ENCODE measurements around the gene ABHD13.

ABHD13 gene

DNA sequence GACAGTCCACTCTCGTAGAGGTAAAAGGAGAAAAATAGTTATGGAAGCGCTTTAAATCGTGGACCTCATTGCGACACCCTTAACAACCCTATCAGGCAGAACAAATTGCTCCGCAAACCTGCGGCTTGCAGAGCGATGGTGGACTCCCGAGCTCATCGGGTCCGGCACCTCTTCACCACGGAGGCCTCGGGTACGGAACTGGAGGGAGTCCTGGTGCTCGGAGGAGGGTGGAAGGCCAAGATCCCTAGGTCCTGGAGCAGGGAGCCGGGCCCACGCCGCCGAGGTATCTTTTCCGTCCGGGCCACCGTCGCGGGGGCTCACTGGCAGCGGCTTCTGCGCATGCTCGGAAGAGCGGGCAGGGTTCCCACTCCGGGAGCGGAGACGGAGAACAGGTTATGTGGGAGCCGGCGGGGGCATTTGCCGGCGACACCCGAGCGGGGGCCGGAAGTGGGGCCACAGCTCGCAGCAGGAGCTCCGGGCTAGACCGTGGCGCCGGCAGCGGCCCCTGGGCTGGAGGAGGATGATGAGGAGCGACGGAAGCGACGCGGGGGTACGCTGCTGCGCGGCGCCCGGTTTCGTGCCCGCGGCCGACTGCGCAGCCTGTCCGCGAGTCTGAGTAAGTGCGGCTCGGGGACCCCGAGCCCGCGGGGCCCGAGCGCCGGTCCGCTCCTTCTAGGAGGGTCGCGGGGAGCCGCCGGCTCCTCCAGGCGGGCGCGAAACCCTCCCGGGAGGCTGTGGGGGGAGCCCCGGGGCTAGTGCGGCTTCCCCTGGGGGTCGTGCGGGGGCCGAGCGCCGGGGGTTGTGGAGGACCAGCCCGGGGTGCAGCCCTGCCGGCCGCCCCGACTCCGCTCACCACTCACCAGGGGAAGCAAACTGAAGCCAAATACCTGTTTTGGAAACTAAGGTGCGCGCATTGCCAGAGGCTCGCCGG lies at the start of gene ABHD13:
Gene ABHD13, plus strand, starts transcription at position 349 of the 931 bp plus-strand sequence. CDS start 10,827 bp downstream, outside the sequence.
- peaks cover 73% of the 10 kb centered on the region for H3K4me1 Mint-ChIP-seq (ENCODE audit: low read depth)
- H3K4me3 Mint-ChIP-seq, result peak within 1 kb of the TSS; percentile 88
- H3K27me3 Mint-ChIP-seq, result no peaks in the 10 kb centered on the region
- no peaks in the 10 kb centered on the region for H3K9me3 Mint-ChIP-seq
- peak within 1 kb of the TSS; percentile 88 for H3K27ac Mint-ChIP-seq
- peaks cover 8% of the 10 kb centered on the region for H3K36me3 Mint-ChIP-seq (ENCODE audit: low read depth)

- Mint-ChIP-seq H3K4me3 (no peak overlapping the region), H3K36me3 (ENCODE audit: low read depth) (no peaks in the 10 kb centered on the region), H3K4me1 (ENCODE audit: low read depth) (no peaks in the 10 kb centered on the region), H3K9me3 (peaks cover 24% of the 10 kb centered on the region), H3K27me3 (peaks cover 29% of the 10 kb centered on the region), H3K27ac (no peak overlapping the region)
Measured at GRCh38 chr13:108168929-108169328, 49.3 kb upstream of the ABHD13 start.

DNA sequence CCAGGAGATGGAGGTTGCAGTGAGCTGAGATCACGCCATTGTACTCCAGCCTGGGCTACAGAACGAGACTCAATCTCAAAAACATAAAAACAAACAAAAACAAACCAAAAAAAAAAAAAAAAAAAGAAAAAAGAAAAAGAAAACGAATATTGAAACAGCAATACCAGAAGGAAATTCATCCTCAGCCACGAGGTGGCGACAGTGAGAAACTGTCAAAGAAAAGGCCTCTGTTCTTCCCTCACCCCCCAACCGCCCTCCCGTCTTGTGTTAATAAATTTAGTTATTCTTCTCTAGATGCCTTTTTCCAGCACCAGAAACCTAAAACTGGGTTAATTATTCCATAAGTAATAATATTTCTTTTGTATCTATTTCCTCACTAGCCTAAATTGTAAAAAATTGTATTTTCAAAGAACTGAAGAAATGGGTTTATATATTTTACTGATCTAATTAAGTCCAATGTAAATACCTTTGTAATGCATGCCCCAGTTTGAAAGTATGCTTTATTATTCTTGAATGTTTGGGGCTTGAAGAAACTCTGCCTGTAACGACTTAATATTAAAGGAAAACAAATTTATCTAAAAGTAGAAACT lies 41.4 kb upstream of the ABHD13 start:
- H3K27me3 Mint-ChIP-seq, result peaks cover 9% of the 10 kb centered on the region
- H3K4me3 Mint-ChIP-seq, result no peak overlapping the region
- no peaks in the 10 kb centered on the region for H3K36me3 Mint-ChIP-seq (ENCODE audit: low read depth)
- H3K9me3 Mint-ChIP-seq, result peaks cover 3% of the 10 kb centered on the region
- no peaks in the 10 kb centered on the region for H3K4me1 Mint-ChIP-seq (ENCODE audit: low read depth)
- H3K27ac Mint-ChIP-seq, result no peak overlapping the region

DNA sequence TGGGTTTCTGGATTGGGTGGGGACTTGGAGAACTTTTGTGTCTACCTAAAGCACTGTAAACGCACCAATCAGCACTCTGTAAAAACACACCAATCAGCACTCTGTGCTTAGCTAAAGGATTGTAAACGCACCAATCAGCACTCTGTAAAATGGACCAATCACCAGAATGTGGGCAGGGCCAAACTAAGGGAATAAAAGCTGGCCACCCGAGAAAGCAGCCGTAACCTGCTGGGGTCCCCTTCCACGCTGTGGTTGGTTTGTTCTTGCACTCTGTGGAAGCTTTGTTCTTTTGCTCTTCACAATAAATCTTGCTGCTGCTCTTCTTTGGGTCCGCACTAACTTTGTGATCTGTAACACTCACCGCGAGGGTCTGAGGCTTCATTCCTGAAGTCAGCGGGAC lies 40.1 kb upstream of the ABHD13 start:
- Mint-ChIP-seq H3K4me1 (ENCODE audit: low read depth) (no peaks in the 10 kb centered on the region), H3K27ac (no peak overlapping the region), H3K36me3 (ENCODE audit: low read depth) (no peaks in the 10 kb centered on the region), H3K4me3 (no peak overlapping the region), H3K9me3 (no peaks in the 10 kb centered on the region), H3K27me3 (no peaks in the 10 kb centered on the region)

DNA sequence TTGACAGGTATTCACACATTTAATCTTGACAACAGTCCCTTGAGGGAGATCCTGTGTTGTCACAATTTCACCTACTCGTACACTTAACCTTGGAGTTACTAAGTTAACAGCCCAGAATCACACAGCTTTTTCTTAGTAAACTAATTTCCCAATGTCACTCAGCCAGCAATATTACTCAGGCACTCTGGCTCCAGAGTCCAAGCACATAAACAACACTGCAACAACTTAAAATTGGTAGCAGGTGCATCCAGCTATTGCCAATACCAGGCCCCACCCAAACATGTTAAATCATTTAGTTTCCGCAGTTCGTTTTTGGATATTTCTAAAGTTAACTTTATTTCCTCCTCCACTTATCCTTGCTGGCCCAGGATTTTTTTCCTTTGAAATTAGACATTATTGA lies 35.5 kb upstream of the ABHD13 start:
- Mint-ChIP-seq H3K9me3 (no peaks in the 10 kb centered on the region), H3K27me3 (peaks cover 3% of the 10 kb centered on the region), H3K4me1 (ENCODE audit: low read depth) (no peaks in the 10 kb centered on the region), H3K36me3 (ENCODE audit: low read depth) (no peaks in the 10 kb centered on the region), H3K27ac (no peak overlapping the region), H3K4me3 (no peak overlapping the region)

- H3K36me3 Mint-ChIP-seq (ENCODE audit: low read depth), result no peaks in the 10 kb centered on the region
- H3K9me3 Mint-ChIP-seq, result no peaks in the 10 kb centered on the region
- H3K27ac Mint-ChIP-seq, result no peak overlapping the region
- peaks cover 21% of the 10 kb centered on the region for H3K27me3 Mint-ChIP-seq
- H3K4me3 Mint-ChIP-seq, result no peak overlapping the region
- H3K4me1 Mint-ChIP-seq (ENCODE audit: low read depth), result no peaks in the 10 kb centered on the region
Measured at GRCh38 chr13:108185223-108185622, 33.0 kb upstream of the ABHD13 start.

GRCh38 chr13:108188260-108188659 lies 29.9 kb upstream of the ABHD13 start:
- Mint-ChIP-seq H3K27ac (no peak overlapping the region), H3K4me3 (no peak overlapping the region), H3K4me1 (ENCODE audit: low read depth) (no peaks in the 10 kb centered on the region), H3K36me3 (ENCODE audit: low read depth) (no peaks in the 10 kb centered on the region), H3K9me3 (no peaks in the 10 kb centered on the region), H3K27me3 (peaks cover 21% of the 10 kb centered on the region)

DNA sequence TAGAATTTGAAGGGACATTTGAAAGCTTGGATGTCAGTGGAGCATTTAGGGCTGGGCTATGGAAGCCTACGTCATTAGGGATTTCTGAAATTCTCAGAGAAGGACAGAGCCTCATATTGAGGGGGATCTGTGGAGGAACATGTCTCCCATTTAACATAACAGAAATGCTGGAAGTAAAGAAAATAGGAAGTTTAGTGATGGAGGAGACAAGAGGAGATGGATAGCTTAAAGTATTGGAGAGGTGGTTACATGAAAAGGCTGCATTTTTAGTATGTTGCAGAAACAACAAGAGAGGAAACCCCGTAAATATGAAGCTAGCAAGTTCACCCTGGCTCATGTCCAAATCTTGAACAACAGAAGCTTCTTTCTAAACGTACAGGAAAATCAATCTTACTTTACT lies 27.3 kb upstream of the ABHD13 start:
- Mint-ChIP-seq H3K27me3 (peaks cover 18% of the 10 kb centered on the region), H3K27ac (no peak overlapping the region), H3K9me3 (peaks cover 9% of the 10 kb centered on the region), H3K36me3 (ENCODE audit: low read depth) (no peaks in the 10 kb centered on the region), H3K4me1 (ENCODE audit: low read depth) (no peaks in the 10 kb centered on the region), H3K4me3 (no peak overlapping the region)

DNA sequence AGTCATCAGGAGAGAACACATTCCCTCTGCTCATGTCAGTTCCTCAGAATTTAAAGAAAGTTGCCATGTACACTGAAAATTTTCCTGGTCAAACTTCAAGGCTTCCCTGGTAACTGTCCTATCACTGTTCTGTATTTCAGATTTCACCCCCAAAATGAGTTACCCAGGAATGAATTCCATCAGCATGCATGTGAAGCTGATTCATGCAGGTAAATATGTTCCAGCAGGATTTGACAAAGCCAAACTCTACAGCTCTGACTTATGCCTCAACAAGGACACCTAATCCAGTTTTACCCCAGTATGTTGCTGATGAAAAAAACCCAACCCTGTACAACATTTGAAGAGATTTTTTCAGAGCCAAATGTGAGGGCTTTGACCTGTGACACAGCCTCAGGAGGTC lies 24.4 kb upstream of the ABHD13 start:
- Mint-ChIP-seq H3K9me3 (peaks cover 16% of the 10 kb centered on the region), H3K4me1 (ENCODE audit: low read depth) (no peaks in the 10 kb centered on the region), H3K27me3 (peaks cover 14% of the 10 kb centered on the region), H3K27ac (no peak overlapping the region), H3K36me3 (ENCODE audit: low read depth) (no peaks in the 10 kb centered on the region), H3K4me3 (no peak overlapping the region)

GRCh38 chr13:108194435-108194936 lies 23.7 kb upstream of the ABHD13 start:
- no peaks in the 10 kb centered on the region for H3K36me3 Mint-ChIP-seq (ENCODE audit: low read depth)
- no peaks in the 10 kb centered on the region for H3K4me1 Mint-ChIP-seq (ENCODE audit: low read depth)
- peaks cover 14% of the 10 kb centered on the region for H3K27me3 Mint-ChIP-seq
- H3K4me3 Mint-ChIP-seq, result no peak overlapping the region
- H3K9me3 Mint-ChIP-seq, result peaks cover 16% of the 10 kb centered on the region
- no peak overlapping the region for H3K27ac Mint-ChIP-seq

GRCh38 chr13:108195146-108195545 lies 23.0 kb upstream of the ABHD13 start:
- no peak overlapping the region for H3K4me3 Mint-ChIP-seq
- peaks cover 16% of the 10 kb centered on the region for H3K9me3 Mint-ChIP-seq
- H3K27me3 Mint-ChIP-seq, result peaks cover 13% of the 10 kb centered on the region
- H3K4me1 Mint-ChIP-seq (ENCODE audit: low read depth), result no peaks in the 10 kb centered on the region
- no peaks in the 10 kb centered on the region for H3K36me3 Mint-ChIP-seq (ENCODE audit: low read depth)
- H3K27ac Mint-ChIP-seq, result no peak overlapping the region

GRCh38 chr13:108195861-108196260 lies 22.3 kb upstream of the ABHD13 start:
- H3K9me3 Mint-ChIP-seq, result peaks cover 16% of the 10 kb centered on the region
- no peaks in the 10 kb centered on the region for H3K36me3 Mint-ChIP-seq (ENCODE audit: low read depth)
- no peak overlapping the region for H3K4me3 Mint-ChIP-seq
- peaks cover 13% of the 10 kb centered on the region for H3K27me3 Mint-ChIP-seq
- peaks cover 3% of the 10 kb centered on the region for H3K4me1 Mint-ChIP-seq (ENCODE audit: low read depth)
- no peak overlapping the region for H3K27ac Mint-ChIP-seq

DNA sequence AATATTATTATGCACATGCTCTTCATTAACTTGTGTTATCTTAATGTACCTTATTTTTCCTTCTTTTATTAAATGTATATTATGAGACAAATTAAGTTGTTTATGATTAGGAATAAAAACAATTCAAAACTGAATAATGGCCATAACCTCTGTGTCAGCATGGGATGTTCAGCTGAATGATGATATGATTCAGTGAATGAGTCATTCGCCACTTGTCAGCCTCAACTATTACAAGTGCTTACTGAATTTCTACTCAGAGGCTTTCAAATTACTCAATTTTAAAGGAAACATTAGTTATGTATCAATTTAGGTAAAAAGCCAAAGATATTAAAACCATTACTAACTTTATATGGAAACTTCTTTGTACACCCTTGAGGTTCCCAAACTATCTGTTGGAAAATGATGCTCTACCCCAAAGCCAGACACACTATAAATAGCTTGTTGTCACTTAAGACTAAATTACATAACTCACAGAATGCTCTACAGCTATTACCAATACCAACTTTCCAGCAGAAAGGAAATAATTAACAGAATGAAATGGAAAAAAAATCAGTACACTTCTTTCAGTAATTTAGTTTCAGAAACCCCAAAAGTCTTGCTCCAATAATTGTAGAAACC lies 17.3 kb upstream of the ABHD13 start:
- peaks cover 19% of the 10 kb centered on the region for H3K4me1 Mint-ChIP-seq (ENCODE audit: low read depth)
- peaks cover 34% of the 10 kb centered on the region for H3K27me3 Mint-ChIP-seq
- no peak overlapping the region for H3K4me3 Mint-ChIP-seq
- no peak overlapping the region for H3K27ac Mint-ChIP-seq
- peaks cover 12% of the 10 kb centered on the region for H3K9me3 Mint-ChIP-seq
- no peaks in the 10 kb centered on the region for H3K36me3 Mint-ChIP-seq (ENCODE audit: low read depth)

- Mint-ChIP-seq H3K4me1 (ENCODE audit: low read depth) (peaks cover 15% of the 10 kb centered on the region), H3K4me3 (no peak overlapping the region), H3K27ac (no peak overlapping the region), H3K9me3 (peaks cover 22% of the 10 kb centered on the region), H3K36me3 (ENCODE audit: low read depth) (peaks cover 48% of the 10 kb centered on the region), H3K27me3 (no peaks in the 10 kb centered on the region)
Measured at GRCh38 chr13:108210551-108210950, 7.6 kb upstream of the ABHD13 start.

- Mint-ChIP-seq H3K27ac (no peak overlapping the region), H3K36me3 (ENCODE audit: low read depth) (peaks cover 53% of the 10 kb centered on the region), H3K4me1 (ENCODE audit: low read depth) (peaks cover 34% of the 10 kb centered on the region), H3K9me3 (peaks cover 18% of the 10 kb centered on the region), H3K27me3 (no peaks in the 10 kb centered on the region), H3K4me3 (no peak overlapping the region)
Measured at GRCh38 chr13:108212886-108213285, 5.3 kb upstream of the ABHD13 start.

Data from stimulated activated naive CD8-positive, alpha-beta T cell treated with anti-CD3 and anti-CD28 coated beads, Interleukin-15, Interleukin-2, amounts not matched to agents 100 ng/mL and 50 ng/mL, for 24 hours (primary cell).